ENCODE results near the gene ACSL4. TPM values are rescaled to one million over a fixed set of nuclear protein-coding genes. Genes with fewer than 3 reads are reported as not detected.
"Not testable (repeated sequence)": the region's sequence is repeated elsewhere in the genome, so short reads cannot be mapped to it uniquely, and the experiment has no call there.

ACSL4 gene
- total RNA-seq, 1 donor from 2014 or later, result 41.1 TPM

- no peaks in the 10 kb centered on the region for H3K4me1 ChIP-seq
- TF ChIP-seq CTCF (IDR thresholded peaks at IDR 0.05; ENCODE audit: borderline replicate concordance), result no peak
- no peak for DNase-seq
- H3K36me3 ChIP-seq, result no peaks in the 10 kb centered on the region
- intact Hi-C loops (cut with micrococcal nuclease), result no loop called here
- H3K4me3 ChIP-seq, result no peak overlapping the region
- H3K27me3 ChIP-seq (ENCODE audit: low read depth), result no peaks in the 10 kb centered on the region
- no peaks in the 10 kb centered on the region for H3K9me3 ChIP-seq (replicated peaks)
- H3K27ac ChIP-seq (replicated peaks), result no peak overlapping the region
Measured at GRCh38 chrX:109742722-109743121, 9.7 kb upstream of the ACSL4 start.

DNA sequence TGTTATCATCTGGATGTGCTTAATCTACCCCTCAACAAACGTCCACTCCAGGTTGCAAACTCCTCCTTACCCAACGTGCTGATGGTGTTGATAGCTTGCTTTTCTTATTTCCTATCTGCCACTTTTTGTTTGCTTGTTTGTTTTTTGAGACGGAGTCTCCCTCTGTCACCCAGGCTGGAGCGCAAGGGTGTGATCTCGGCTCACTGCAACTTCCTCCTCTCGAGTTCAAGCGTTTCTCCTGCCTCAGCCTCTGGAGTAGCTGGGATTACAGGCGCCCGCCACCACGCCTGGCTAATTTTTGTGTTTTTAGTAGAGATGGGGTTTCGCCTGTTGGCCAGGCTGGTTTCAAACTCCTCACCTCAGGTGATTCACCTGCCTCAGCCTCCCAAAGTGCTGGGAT lies 7.8 kb upstream of the ACSL4 start:
- DNase-seq; intact Hi-C loops (cut with micrococcal nuclease); H3K36me3 ChIP-seq; H3K27ac ChIP-seq (replicated peaks); H3K4me1 ChIP-seq; H3K4me3 ChIP-seq; H3K9me3 ChIP-seq (replicated peaks); H3K27me3 ChIP-seq (ENCODE audit: low read depth): not testable (repeated sequence)

GRCh38 chrX:109740433-109740809 lies 7.4 kb upstream of the ACSL4 start:
- Histone ChIP-seq H3K9me3 (replicated peaks) (no peaks in the 10 kb centered on the region), H3K27me3 (ENCODE audit: low read depth) (no peaks in the 10 kb centered on the region), H3K4me1 (no peaks in the 10 kb centered on the region), H3K27ac (replicated peaks) (no peak overlapping the region), H3K4me3 (no peak overlapping the region), H3K36me3 (no peaks in the 10 kb centered on the region)
- intact Hi-C loops (cut with micrococcal nuclease), result no loop called here
- no peak for TF ChIP-seq CTCF (IDR thresholded peaks at IDR 0.05; ENCODE audit: borderline replicate concordance)
- DNase-seq, result no peak

DNA sequence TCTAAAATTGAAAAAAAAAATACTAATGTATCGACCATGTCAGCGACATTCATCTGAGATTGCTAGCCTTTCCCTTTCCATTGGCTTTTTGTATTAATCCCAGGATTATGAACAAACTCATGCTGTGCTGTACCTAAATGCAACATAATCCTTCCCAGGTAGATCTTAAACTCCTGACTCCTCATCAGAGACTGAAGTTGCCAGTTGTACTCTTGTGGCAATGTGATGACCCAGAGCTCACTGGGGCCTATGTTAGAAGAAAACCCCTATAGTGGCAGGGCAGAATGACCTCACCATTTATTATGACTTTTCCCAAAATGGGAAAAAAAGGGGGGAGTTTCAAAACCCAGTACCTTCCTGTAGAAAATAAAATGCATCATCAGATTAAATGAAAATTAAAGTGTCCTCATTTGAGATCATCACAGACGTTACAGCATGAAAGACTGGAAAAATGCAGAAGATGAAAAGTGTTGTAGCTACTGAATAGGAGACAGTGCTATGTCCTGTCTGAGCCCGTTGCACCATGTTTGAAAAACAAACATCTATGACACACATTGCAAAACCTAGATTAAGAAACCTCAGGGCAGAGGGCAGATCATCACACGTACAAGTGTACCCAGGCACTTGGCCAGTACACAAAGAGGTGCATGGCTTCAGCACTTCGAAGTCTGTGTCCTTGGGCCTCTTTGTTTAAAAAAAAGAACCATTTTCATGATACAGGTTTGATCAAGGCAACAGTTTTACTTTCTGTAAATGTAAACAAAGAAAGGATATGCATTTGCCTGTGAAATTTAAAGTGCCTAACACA lies 6.8 kb upstream of the ACSL4 start:
- no peak for DNase-seq
- no peaks in the 10 kb centered on the region for H3K36me3 ChIP-seq
- no peak overlapping the region for H3K4me3 ChIP-seq
- no peaks in the 10 kb centered on the region for H3K9me3 ChIP-seq (replicated peaks)
- no peak for TF ChIP-seq CTCF (IDR thresholded peaks at IDR 0.05; ENCODE audit: borderline replicate concordance)
- no peaks in the 10 kb centered on the region for H3K27me3 ChIP-seq (ENCODE audit: low read depth)
- no peaks in the 10 kb centered on the region for H3K4me1 ChIP-seq
- no peak overlapping the region for H3K27ac ChIP-seq (replicated peaks)
- intact Hi-C loops (cut with micrococcal nuclease), result no loop called here

- H3K27ac ChIP-seq (replicated peaks), result no peak overlapping the region
- intact Hi-C loops (cut with micrococcal nuclease), result no loop called here
- no peaks in the 10 kb centered on the region for H3K36me3 ChIP-seq
- H3K27me3 ChIP-seq (ENCODE audit: low read depth), result no peaks in the 10 kb centered on the region
- H3K4me3 ChIP-seq, result no peak overlapping the region
- no peak for TF ChIP-seq CTCF (IDR thresholded peaks at IDR 0.05; ENCODE audit: borderline replicate concordance)
- H3K4me1 ChIP-seq, result peaks cover 5% of the 10 kb centered on the region
- no peak for DNase-seq
- no peaks in the 10 kb centered on the region for H3K9me3 ChIP-seq (replicated peaks)
Measured at GRCh38 chrX:109735202-109735744, 2.2 kb upstream of the ACSL4 start.

GRCh38 chrX:109733613-109734083 lies 591 bp upstream of the ACSL4 start:
- intact Hi-C loops (cut with micrococcal nuclease), result no loop called here
- no peaks in the 10 kb centered on the region for H3K36me3 ChIP-seq
- peak overlapping the region; percentile 87 for H3K4me3 ChIP-seq
- no peak for TF ChIP-seq CTCF (IDR thresholded peaks at IDR 0.05; ENCODE audit: borderline replicate concordance)
- DNase-seq, result no peak
- H3K27ac ChIP-seq (replicated peaks), result peak overlapping the region; percentile 89
- H3K27me3 ChIP-seq (ENCODE audit: low read depth), result no peaks in the 10 kb centered on the region
- H3K9me3 ChIP-seq (replicated peaks), result no peaks in the 10 kb centered on the region
- H3K4me1 ChIP-seq, result peaks cover 5% of the 10 kb centered on the region

Data from left ventricle myocardium inferior (tissue), 1 donor.